GM18508 (cell line): ENCODE data around the gene SSTR1.
"Not testable (repeated sequence)": the region's sequence is repeated elsewhere in the genome, so short reads cannot be mapped to it uniquely, and the experiment has no call there.

Experiments
- ATAC-seq: cut with Tn5 transposase; IDR thresholded peaks from one replicate; pipeline ENCODE4 v1.9.1; 2021; ENCODE audit warnings: moderate number of reproducible peaks; ENCODE audit not compliant: insufficient read depth, unreplicated experiment

SSTR1 gene, protein sequence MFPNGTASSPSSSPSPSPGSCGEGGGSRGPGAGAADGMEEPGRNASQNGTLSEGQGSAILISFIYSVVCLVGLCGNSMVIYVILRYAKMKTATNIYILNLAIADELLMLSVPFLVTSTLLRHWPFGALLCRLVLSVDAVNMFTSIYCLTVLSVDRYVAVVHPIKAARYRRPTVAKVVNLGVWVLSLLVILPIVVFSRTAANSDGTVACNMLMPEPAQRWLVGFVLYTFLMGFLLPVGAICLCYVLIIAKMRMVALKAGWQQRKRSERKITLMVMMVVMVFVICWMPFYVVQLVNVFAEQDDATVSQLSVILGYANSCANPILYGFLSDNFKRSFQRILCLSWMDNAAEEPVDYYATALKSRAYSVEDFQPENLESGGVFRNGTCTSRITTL

DNA sequence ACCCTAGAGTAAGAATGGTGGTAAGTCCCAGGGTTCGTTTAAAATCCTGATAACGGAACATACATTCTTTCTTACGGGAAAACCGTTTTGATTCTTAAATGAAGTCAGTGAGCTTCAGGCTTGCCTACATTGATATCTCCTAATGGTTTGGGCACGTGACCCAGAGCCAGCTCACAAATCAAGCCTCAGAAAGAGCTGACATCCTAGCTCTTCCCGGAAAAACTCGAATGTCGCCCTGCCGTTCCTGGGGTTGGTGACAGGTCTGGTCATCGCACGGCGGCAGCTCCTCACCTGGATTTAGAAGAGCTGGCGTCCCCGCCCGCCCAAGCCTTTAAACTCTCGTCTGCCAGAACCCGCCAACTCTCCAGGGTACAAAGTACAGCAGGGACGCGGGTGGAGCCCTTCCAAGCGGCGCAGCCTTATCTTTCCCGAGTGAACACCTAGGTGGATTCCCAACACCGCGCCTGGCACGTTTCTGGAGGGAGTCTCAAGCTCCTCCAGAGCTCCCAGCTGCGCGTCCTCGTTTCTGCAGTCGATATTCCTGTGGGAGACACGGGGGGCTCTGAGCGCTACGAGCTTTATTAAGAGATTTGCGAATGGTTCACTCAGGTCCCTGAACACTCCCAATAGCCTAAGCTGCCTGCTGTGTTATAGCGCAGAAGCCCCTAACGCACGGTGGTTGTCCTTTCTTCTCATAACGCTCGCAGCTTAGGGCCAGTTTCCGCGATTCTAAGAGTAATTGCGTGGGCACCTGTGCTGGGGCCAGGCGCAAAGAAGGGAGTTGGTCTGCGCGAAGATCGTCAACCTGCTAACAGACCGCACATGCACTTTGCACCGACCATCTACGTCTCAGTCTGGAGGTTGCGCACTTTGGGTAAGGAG, at the start of gene SSTR1:
Gene SSTR1 (plus strand): TSS at position 169 of the 882 bp plus-strand sequence. CDS start 1,486 bp downstream, outside the sequence.
- ATAC-seq, result no peak

GRCh38 chr14:38158468-38158867, 49.2 kb upstream of the SSTR1 start:
- ATAC-seq, result no peak

- ATAC-seq, result no peak
Observed at GRCh38 chr14:38168416-38168815, 39.3 kb upstream of the SSTR1 start.

- no peak for ATAC-seq
Observed at GRCh38 chr14:38171197-38171596, 36.5 kb upstream of the SSTR1 start.

DNA sequence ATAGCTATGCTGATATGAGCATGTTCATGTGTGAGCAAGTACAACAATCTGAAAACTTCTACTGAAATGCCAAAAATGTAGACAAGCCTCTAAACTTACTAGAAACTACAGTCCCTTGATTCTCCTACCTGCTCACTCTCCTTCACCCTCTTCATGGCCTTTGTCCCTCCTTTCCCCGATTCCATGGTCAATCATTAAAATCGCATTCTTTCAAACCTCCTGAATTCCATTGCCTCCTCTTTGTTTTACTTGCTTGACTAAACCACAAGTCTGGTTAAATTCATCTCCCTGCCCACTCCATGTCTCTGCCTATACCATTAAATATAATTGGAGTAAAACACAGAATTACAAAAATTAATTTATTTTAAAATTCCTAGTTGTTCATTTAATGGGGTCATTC, 33.0 kb upstream of the SSTR1 start:
- no peak for ATAC-seq

DNA sequence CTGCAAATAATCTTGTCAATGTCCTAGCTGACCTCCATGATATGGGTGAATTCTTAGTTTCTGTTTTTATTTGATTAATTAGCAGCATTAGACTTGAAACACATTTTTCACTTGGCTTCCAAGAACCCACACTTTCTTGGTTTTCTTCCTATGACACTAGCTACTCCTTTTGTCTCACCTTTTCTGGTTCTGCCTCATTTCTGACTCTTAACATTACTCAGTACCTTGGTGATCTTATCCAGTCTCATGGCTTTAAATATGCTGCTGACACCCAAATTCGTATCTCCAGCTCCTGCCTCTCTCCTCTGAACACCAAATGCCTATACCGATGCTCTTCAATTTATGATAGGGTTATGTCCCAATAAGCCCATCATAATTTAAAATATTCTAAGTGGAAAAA, 32.0 kb upstream of the SSTR1 start:
- no peak for ATAC-seq

GRCh38 chr14:38176379-38176778, 31.3 kb upstream of the SSTR1 start:
- ATAC-seq, result no peak

- no peak for ATAC-seq
Observed at GRCh38 chr14:38184132-38184531, 23.6 kb upstream of the SSTR1 start.

DNA sequence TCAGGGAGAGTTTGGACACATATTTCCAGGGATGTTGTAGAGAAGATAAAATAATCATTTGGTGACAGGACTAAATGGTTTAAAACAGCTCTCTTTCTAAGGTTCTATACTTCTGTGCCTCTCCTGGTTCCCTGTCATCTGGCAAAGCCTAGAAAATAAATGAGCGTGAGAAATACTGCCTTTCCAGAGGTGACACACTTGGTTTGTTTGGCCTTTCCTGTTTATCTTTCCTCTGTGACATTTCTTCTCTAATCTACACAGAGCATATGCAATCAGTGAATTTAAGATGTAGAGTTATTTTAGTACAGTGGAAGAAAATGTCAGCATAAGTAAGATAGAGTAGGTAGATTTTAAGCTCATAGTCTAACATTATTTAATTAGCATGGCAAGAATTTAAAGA, 22.0 kb upstream of the SSTR1 start:
- ATAC-seq, result no peak

DNA sequence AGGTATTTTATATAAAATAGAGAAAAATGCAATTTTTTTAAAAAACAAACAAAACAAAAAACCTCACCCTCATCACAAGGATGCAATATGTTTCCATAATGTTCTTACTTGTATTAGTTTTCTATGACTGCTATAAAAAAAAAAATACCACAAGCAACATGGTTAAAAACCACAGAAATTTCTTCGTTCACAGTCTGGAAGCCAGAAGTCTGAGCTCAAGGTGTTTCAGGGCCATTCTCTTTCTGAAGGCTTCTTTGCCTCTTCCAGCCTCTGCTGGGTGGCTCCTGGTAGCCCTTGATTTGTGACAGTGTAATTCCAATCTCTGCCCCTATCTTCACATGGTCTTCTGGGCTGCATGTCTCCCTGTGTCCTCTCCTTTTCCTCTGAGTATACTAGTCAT, 21.5 kb upstream of the SSTR1 start:
- no peak for ATAC-seq

DNA sequence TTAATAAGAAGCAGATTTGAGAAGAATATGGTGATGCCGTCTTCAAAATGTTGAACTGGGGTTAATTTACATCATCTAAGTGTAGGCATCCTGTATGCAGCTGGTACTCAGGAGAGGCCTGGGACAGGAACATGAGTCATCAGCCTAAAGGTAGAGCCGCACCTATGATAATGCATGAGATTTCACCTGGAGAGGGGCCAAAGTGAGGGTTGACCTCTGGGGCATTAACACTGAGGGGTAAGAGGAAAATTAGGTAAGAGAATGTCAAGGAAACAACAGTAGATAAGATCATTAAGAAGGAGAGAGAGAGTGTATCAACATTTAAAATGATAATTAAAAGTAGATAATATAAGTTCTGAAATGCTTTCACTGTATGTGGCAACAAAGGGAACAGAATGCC, 20.2 kb upstream of the SSTR1 start:
- no peak for ATAC-seq

- no peak for ATAC-seq
Observed at GRCh38 chr14:38189930-38190726, 17.6 kb upstream of the SSTR1 start.

- not testable (repeated sequence) for ATAC-seq
Observed at GRCh38 chr14:38190846-38191245, 16.9 kb upstream of the SSTR1 start.

- ATAC-seq, result not testable (repeated sequence)
Observed at GRCh38 chr14:38191491-38191890, 16.2 kb upstream of the SSTR1 start.

- ATAC-seq, result no peak
Observed at GRCh38 chr14:38197001-38197783, 10.5 kb upstream of the SSTR1 start.

DNA sequence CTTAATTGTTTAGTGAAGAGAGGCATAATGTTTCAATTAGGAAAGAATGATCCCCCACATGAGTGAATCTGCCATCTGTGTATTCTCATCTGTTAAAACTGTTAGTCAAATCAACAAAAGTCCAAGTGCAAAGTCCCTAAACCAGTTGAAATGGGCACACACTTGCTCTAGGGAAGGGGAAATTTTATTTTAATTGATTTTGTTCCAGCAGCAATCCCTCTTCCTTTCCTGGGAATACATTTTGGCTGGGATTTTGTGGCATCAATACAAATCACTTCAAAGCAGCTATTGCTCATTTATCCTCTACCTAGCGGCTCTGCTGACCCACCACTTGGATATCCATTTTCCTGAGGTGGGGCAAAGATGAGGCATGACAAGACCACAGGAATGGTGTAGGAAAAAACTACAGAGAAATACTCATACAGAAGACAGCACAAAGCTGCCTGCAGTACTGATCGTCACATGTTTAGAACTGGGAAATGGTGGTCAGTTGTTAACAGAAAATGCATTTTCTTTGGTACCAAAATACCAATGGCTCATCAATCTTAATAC, 9.8 kb upstream of the SSTR1 start:
- ATAC-seq, result no peak

GRCh38 chr14:38198425-38198824, 9.3 kb upstream of the SSTR1 start:
- no peak for ATAC-seq

GRCh38 chr14:38199076-38199475, 8.6 kb upstream of the SSTR1 start:
- no peak for ATAC-seq

DNA sequence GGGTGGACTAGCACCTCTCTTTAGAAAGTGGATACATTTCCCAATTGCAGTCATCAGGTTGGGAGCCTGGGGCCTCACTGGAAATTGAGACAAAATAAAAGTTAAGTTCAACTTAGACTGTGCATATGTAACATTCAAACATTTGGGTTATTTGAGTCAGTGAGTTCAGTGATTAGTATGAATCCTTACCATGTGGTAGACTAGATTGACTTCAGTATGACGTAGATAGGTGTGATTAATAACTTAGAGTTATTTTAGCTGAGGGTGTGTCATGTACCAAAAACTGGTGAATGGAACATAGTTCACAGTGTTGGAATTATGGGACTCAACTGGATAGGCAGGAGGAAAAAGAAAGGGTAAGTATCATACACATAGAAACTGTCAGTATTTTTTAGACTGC, 8.0 kb upstream of the SSTR1 start:
- no peak for ATAC-seq
